GM12872 (cell line): Measurements from ENCODE around the gene CAMSAP3.

ENCODE experiments used
- CTCF ChIP-seq: IDR thresholded peaks from 3 replicates; pipeline ENCODE4 v1.5.1; 2011; ENCODE audit warnings: low read depth, mild to moderate bottlenecking, low read length, moderate library complexity; ENCODE audit not compliant: insufficient read depth

CAMSAP3 gene

GRCh38 chr19:7595466-7596133 is at the start of gene CAMSAP3:
CAMSAP3 (plus strand) TSS chr19:7595863; CDS start chr19:7596003, 140 bp downstream.
- TF ChIP-seq CTCF = no peak

GRCh38 chr19:7545904-7546303 is 49.8 kb upstream of the CAMSAP3 start:
- TF ChIP-seq CTCF = no peak

- TF ChIP-seq CTCF = no peak
Observed at GRCh38 chr19:7547159-7547558, 48.5 kb upstream of the CAMSAP3 start.

GRCh38 chr19:7549429-7550148 is 46.1 kb upstream of the CAMSAP3 start:
- no peak for TF ChIP-seq CTCF

DNA sequence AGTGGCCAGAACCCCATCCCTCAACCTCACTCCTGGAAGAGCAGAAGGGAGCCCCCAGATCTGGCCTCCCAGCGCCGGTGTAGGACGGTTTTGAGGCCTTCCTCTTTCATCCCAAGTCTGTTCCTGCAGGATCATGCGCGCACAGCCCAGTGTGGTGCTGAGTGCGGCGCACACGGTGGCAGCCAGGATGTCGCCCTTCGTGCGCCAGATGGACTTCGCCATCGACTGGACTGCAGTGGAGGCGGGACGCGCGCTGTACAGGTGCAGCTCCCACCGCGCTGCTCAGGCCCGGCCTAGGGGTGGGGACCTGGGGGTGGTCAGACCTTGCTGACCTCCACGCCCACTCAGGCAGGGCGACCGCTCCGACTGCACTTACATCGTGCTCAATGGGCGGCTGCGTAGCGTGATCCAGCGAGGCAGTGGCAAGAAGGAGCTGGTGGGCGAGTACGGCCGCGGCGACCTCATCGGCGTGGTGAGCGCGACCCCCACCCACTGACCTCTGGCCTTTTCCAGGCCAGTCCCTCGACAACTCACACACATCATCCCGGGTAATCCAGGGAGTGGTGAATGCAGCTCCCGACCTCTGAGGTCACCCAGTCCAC is 45.4 kb upstream of the CAMSAP3 start:
- no peak for TF ChIP-seq CTCF

DNA sequence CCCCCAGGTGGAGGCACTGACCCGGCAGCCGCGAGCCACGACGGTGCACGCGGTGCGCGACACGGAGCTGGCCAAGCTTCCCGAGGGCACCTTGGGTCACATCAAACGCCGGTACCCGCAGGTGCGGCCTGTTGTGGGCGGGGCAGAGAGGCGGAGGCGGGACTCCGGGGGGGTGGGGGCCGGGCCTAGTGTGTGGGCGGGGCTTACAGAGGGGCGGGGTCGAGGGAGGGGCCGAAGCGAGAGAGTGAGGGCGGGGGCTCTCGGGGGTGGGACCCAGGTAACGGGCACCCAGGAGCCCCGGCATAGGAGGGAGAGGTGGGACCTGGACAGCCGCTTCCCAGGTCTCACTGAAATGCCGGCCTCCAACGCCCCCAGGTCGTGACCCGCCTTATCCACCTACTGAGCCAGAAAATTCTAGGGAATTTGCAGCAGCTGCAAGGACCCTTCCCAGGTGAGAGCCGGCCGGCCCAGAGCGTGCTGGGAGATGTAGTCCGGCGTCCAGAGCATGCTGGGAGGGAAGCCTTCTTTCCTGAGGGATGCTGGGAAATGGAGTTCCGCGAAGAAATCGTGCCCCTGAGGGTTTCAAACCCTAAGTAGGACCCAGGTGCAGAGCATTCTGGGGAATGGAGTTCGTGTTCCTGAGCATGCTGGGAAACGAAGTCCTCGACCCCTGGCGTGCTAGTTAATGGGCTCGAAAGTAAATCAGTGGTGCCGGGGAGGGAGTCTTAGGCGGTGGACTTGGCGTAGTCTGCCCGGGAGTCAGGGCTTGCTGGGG is 44.5 kb upstream of the CAMSAP3 start:
- TF ChIP-seq CTCF = no peak

- no peak for TF ChIP-seq CTCF
Observed at GRCh38 chr19:7552781-7553180, 42.9 kb upstream of the CAMSAP3 start.
